Stimulated activated CD8-positive, alpha-beta memory T cell treated with anti-CD3 and anti-CD28 coated beads, Interleukin-15, amount 100 ng/mL, for 48 hours (primary cell): ENCODE measurements around the gene GOLGA2.
"Not testable (repeated sequence)": the region's sequence is repeated elsewhere in the genome, so short reads cannot be mapped to it uniquely, and the experiment has no call there.

Source experiments
- DNase-seq, 2 donors: peaks; one replicate each; pipeline ENCODE4 v3.0.0-alpha.2; 2020; ENCODE audit warnings: low read depth in 2 of 2

The GOLGA2 gene

GRCh38 chr9:128294142-128294541 is 18.3 kb upstream of the GOLGA2 start:
- DNase-seq = no peak

DNA sequence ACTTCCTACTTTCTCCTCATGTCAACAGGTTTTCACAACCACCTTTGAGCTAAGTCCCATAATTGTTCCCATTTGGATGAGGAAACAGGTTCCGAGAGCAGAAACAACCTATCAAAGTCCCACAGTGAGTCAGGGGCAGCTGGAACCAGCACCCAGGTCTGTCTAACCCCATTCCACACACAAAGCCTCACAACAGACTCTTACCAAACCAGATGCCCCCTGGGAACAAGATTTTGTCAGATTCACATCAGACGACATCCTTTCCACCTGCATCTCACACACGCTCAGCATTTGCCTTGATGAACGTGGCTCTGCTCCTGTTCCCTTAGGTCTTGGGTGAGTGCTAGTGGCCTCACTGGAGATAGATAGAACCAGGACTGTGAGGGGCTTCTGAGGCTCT is 17.3 kb upstream of the GOLGA2 start:
- DNase-seq = no peak

DNA sequence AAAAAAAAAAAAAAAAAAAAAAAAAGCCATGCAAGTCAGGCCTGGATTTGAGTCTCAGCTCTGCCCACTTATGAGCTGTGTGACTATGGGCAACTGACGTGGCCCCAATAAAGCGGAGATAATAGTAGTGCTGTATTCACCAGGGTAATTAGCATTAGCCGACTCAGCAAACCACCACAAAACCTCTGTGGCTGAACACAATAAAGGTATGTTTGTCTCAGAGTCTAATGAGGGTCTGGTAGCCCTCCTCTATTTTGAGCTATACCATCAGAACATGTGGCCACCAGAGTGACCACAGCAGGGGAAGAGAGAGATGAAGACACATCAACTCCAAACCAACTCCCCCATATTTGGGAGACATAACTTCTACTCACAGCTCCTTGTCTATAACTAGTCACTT is 16.2 kb upstream of the GOLGA2 start:
- no peak for DNase-seq

DNA sequence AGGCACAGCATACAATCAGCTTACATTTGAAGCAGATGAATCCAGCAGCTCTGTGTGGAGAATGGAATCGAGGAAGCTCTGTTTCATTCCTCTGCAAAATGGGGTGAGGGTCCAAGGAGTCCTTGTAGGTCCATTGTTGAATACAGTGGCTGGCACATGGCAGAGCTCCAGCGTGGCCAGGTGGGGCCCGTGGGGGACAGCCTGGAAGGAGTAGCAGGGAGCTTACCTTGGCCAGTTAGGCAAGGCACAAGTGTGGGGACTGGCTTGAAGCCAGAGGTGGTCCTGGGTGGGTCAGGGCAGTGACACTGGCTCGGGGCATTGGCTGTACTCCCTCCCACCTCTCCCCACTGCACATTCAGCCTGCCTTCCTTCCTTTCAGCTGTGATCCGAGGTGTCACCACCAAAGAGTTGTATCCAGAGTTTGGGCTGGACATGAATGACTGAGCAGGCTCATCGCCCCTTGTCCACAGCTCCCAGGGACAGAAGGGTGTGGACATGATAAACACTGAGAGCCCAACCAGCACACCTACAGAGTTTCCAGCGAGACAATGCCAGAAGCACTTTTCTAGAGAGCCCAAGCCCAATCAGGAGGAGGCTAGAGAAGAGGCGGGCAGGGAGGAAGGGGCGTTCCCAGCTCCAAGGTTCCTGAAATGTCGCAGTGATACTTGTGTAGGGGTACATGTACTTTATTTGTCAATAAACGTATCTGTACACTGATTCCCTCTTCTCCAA is 12.6 kb upstream of the GOLGA2 start:
- no peak for DNase-seq

- no peak for DNase-seq
Observed at GRCh38 chr9:128286440-128286839, 10.6 kb upstream of the GOLGA2 start.

- DNase-seq = no peak
Observed at GRCh38 chr9:128285033-128285784, 9.4 kb upstream of the GOLGA2 start.

DNA sequence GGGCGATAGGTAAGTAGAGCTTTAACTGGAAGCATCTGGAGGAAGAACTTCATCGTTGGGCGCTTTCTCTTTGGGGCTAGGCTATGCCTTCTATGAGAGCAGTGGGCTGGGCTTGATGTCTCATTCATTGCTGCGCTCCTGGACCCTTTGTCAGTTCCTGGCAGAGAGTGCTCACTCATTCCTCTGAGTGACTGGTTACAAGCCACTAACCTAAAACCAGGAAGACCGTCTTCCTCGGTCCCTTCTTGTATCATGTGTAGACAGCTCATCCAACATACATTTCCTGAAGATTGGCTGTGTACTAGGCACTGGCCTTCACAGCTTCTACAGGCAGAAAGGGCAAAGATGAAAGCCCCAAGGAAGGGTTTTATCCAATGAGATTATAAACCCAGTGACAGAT is 6.7 kb upstream of the GOLGA2 start:
- DNase-seq = no peak

DNA sequence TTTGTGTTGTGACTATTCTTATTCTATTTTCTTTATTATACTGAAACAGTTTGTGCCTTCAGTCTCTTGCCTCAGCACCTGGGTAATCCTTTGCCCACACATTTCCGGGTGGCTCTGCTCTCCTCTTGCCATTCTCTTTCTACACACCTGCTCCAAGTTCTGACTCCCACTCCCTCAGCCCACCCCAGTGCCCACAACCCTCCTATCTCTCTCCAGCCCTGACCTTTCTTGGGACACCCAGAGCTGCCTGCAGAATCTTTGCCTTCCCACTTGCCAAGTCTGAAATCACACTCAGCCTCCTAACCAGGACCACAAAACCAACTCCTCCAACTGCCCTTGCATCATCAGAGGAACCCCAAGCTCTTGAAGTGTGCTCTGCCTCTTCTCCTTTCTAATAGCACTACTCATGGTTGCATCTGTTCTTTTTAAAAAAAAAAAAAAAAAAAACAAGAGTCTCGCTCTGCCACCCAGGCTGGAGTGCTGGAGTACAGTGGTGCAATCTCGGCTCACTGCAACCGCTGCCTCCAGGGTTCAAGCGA is 4.3 kb upstream of the GOLGA2 start:
- DNase-seq = no peak

GRCh38 chr9:128279088-128280073 is 3.6 kb upstream of the GOLGA2 start:
- not testable (repeated sequence) for DNase-seq

- no peak for DNase-seq
Observed at GRCh38 chr9:128276574-128277270, 915 bp upstream of the GOLGA2 start.

DNA sequence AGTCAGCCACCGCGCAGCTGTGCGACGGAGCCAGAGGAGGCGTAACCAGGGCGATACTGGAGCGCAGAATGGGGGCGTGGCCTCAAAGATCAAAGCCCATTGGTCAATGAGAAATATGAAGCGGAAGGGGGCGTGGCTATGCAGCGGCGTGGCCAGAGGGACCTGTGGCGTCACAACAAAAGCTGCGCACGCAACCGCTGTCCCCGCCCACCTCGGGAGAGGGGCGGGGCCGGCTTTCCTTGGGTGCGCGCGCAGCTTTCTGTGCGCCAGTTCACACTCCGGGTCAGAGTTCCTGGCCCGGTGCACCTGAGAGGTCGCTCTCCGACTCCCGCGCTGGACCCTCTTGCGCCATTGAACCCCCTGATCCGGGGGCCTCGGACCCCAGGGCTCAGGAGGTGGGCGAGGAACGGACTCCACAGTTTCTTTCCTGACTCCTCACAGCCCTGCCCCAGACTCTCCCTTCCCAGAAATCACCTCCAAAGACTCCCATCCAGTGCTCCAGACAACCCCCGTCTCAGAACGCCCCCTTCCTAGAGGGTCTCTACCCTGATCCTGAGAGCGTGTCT is 284 bp upstream of the GOLGA2 start, which contains the start of gene SWI5:
TSS of gene SWI5 (plus strand) at position 269 of the 566 bp plus-strand sequence.
- peak; percentile 99 for DNase-seq

DNA sequence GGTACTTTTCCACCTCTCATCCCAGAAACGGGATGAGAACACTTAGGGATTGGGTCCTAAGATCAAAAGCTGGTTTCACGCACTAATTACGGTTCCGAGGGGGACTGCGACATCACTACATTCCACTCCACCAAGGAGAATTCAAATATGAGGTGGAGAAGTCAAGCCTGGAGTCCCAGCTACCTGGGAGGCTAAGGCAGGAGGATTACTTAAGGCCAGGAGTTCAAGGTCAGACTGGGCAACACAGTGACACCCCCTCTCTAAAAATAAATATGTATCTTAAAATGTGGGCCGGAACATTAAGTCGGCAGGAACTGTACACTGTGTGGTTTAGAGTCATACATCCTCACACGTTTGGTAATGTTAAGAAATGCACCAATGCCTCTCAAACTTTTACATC is 1.6 kb downstream of the GOLGA2 start:
- DNase-seq = no peak

DNA sequence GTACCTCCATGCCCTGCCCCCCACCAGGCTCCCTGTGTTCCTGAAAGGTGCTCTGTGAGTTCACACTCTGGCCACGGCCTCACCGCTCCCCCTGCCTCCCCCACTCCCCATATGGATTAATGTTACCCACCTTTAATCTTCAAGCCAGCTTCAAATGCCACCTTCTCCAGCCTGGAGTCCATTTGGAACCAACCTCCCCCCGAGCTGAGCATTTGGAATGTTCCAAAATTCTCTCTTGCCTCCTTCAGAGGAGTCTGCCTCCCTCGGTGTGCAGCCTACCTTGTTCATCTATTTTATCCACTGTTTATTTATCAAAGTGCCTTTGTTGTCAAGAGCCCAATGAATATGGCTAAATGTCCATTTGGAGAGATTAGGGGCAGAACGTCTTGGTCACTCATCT is 4.3 kb downstream of the GOLGA2 start:
- DNase-seq = no peak

GRCh38 chr9:128271112-128271511 is 4.7 kb downstream of the GOLGA2 start:
- no peak for DNase-seq

DNA sequence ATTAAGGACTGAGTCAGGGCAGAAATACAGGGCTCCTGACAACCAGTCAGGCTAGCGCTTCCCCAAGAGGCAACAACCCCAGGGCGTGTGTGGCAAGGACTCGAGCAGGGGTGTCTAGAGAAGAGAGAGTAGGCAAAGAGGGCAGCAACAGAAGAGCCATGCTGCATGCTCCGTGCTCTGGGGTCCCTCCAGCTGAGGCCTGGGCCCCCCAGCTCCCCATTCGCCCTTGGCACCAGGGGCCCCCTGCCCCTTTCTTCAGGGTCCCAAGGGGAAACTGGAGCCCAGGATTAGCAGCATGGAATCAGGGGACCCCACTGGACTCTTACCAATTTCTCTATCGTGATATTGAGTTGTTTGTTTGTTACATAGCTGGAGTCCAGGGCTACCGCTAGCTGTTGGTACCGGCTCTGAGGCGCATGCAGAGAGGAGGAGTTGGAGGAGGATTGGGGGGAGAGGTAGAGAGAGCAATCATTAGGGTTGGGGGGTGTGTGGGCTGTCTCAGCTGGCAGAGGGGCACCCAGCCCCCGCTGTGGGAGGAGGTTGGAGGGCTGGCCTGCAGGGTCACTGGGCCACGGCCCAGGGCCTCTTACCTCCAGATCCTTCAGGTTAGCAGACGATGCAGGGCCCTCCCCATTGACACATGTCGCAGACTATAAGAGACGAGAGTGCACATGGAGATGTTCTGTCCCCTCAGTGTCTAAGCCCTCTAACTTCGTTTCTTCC is 8.8 kb downstream of the GOLGA2 start:
- DNase-seq = no peak

- DNase-seq = no peak
Observed at GRCh38 chr9:128265348-128265847, 10.4 kb downstream of the GOLGA2 start.

- DNase-seq = no peak
Observed at GRCh38 chr9:128262687-128263086, 13.1 kb downstream of the GOLGA2 start.

DNA sequence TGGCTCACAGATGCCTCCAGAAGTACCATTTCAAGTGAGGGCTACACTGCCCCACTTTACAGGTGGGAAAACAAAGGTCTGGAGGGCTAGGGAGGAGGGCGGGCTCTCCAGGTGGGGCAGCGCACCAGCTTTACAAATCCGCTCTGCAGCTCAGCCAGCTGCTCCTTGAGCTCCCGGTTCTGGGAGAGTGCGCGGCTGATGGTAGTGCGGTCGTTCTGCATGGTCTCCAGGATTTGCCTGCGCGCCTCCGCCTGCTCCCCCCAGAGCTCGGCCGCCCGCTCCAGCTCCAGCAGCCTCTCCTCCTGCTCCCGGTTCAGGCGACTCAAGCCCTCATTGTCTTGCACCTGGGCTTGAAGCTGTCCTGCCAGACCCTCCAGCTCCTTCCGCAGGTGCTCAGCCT is 15.5 kb downstream of the GOLGA2 start:
- no peak for DNase-seq

DNA sequence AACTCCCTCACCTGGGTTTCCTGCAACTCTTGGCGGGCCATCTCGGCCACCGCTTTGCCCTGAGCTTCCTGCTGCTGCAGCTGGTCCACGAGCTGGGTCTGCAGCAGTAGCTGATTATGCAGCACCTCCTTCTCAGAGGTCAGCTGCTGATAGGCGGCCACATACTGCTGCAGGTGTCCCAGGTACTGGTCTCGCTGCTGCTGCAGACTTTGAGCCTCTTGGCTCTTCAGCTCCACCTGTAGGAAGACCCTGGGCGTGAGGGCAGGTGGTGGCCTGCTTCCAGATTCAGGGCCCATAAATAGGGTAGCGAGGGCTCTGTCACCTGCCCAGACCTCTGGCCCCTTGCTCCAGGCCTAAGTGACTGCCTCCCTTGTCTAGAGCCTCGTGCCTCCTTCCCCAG is 16.7 kb downstream of the GOLGA2 start:
- DNase-seq = no peak

DNA sequence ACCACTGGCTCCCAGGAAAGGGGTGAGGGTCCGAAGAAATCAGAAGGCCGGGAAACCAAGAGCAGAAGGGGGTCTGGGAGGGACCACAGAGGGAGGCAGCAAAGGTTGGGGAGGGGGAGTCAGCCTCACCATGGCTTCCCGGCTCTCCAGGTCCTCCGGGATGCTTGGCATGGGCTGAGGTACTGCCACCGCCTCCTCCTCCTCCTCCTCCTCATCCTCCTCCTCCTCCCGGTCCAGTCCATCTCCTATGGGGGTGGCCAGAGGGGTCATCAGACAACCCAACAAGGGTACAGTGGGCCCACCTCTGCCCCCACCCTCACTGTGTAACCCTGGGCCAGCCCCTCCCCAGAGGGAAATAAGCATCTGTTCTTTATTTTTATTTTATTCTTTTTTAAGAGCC is 17.5 kb downstream of the GOLGA2 start:
- DNase-seq = no peak
